ENCODE results near the gene CIAPIN1.

Gene CIAPIN1

GRCh38 chr16:57396786-57397185, 50.4 kb downstream of the CIAPIN1 start:
- peaks cover 0 to 4% of the 10 kb centered on the region in 2 donors for H3K4me1 ChIP-seq (ENCODE audit: control insufficient read depth in 1 of 2, insufficient read depth in 2 of 2, low read length in 2 of 2)
- no peaks in the 10 kb centered on the region for H3K27me3 ChIP-seq (ENCODE audit: low read depth, low read length)
- H3K27ac ChIP-seq (ENCODE audit: low read length): no peak overlapping the region
- H3K4me3 ChIP-seq (ENCODE audit: low read depth in 1 of 2, low read length in 2 of 2): no peak overlapping the region
- H3K36me3 ChIP-seq (ENCODE audit: control insufficient read depth in 1 of 2, insufficient read depth in 2 of 2, low read length in 2 of 2): no peaks in the 10 kb centered on the region
- no peaks in the 10 kb centered on the region for H3K9me3 ChIP-seq (ENCODE audit: control insufficient read depth in 1 of 2, low read length in 2 of 2)

- no peaks in the 10 kb centered on the region for H3K27me3 ChIP-seq (ENCODE audit: low read depth, low read length)
- H3K27ac ChIP-seq (ENCODE audit: low read length): no peak overlapping the region
- H3K36me3 ChIP-seq (ENCODE audit: control insufficient read depth in 1 of 2, insufficient read depth in 2 of 2, low read length in 2 of 2): no peaks in the 10 kb centered on the region
- no peaks in the 10 kb centered on the region for H3K9me3 ChIP-seq (ENCODE audit: control insufficient read depth in 1 of 2, low read length in 2 of 2)
- H3K4me1 ChIP-seq (ENCODE audit: control insufficient read depth in 1 of 2, insufficient read depth in 2 of 2, low read length in 2 of 2): peaks cover 3 to 15% of the 10 kb centered on the region in 2 donors
- no peak overlapping the region for H3K4me3 ChIP-seq (ENCODE audit: low read depth in 1 of 2, low read length in 2 of 2)
These were observed 52.2 kb downstream of the CIAPIN1 start for GRCh38 chr16:57395026-57395425.

GRCh38 chr16:57394444-57394843, 52.7 kb downstream of the CIAPIN1 start:
- no peaks in the 10 kb centered on the region for H3K36me3 ChIP-seq (ENCODE audit: control insufficient read depth in 1 of 2, insufficient read depth in 2 of 2, low read length in 2 of 2)
- H3K27ac ChIP-seq (ENCODE audit: low read length): no peak overlapping the region

GRCh38 chr16:57392694-57393093, 54.5 kb downstream of the CIAPIN1 start:
- Histone ChIP-seq H3K4me1 (ENCODE audit: control insufficient read depth in 1 of 2, insufficient read depth in 2 of 2, low read length in 2 of 2) (peaks cover 3 to 15% of the 10 kb centered on the region in 2 donors), H3K4me3 (ENCODE audit: low read depth in 1 of 2, low read length in 2 of 2) (no peak overlapping the region), H3K9me3 (ENCODE audit: control insufficient read depth in 1 of 2, low read length in 2 of 2) (no peaks in the 10 kb centered on the region), H3K36me3 (ENCODE audit: control insufficient read depth in 1 of 2, insufficient read depth in 2 of 2, low read length in 2 of 2) (no peaks in the 10 kb centered on the region), H3K27me3 (ENCODE audit: low read depth, low read length) (no peaks in the 10 kb centered on the region), H3K27ac (ENCODE audit: low read length) (no peak overlapping the region)

More at GRCh38 chr16:57394444-57394843, 52.7 kb downstream of the CIAPIN1 start:
- Histone ChIP-seq H3K27me3 (ENCODE audit: low read depth, low read length) (no peaks in the 10 kb centered on the region), H3K4me3 (ENCODE audit: low read depth in 1 of 2, low read length in 2 of 2) (no peak overlapping the region), H3K4me1 (ENCODE audit: control insufficient read depth in 1 of 2, insufficient read depth in 2 of 2, low read length in 2 of 2) (peaks cover 3 to 15% of the 10 kb centered on the region in 2 donors), H3K9me3 (ENCODE audit: control insufficient read depth in 1 of 2, low read length in 2 of 2) (no peaks in the 10 kb centered on the region)

- H3K36me3 ChIP-seq (ENCODE audit: control insufficient read depth in 1 of 2, insufficient read depth in 2 of 2, low read length in 2 of 2): no peaks in the 10 kb centered on the region
- no peaks in the 10 kb centered on the region for H3K9me3 ChIP-seq (ENCODE audit: control insufficient read depth in 1 of 2, low read length in 2 of 2)
- H3K27ac ChIP-seq (ENCODE audit: low read length): no peak overlapping the region
- no peaks in the 10 kb centered on the region for H3K27me3 ChIP-seq (ENCODE audit: low read depth, low read length)
- H3K4me3 ChIP-seq (ENCODE audit: low read depth in 1 of 2, low read length in 2 of 2): no peak overlapping the region
- peaks cover 3 to 15% of the 10 kb centered on the region in 2 donors for H3K4me1 ChIP-seq (ENCODE audit: control insufficient read depth in 1 of 2, insufficient read depth in 2 of 2, low read length in 2 of 2)
These were observed 55.5 kb downstream of the CIAPIN1 start for GRCh38 chr16:57391708-57392107.

- H3K9me3 ChIP-seq (ENCODE audit: control insufficient read depth in 1 of 2, low read length in 2 of 2): no peaks in the 10 kb centered on the region
- H3K27ac ChIP-seq (ENCODE audit: low read length): no peak overlapping the region
- peaks cover 3 to 18% of the 10 kb centered on the region in 2 donors for H3K4me1 ChIP-seq (ENCODE audit: control insufficient read depth in 1 of 2, insufficient read depth in 2 of 2, low read length in 2 of 2)
- H3K4me3 ChIP-seq (ENCODE audit: low read depth in 1 of 2, low read length in 2 of 2): no peak overlapping the region
- no peaks in the 10 kb centered on the region for H3K27me3 ChIP-seq (ENCODE audit: low read depth, low read length)
- H3K36me3 ChIP-seq (ENCODE audit: control insufficient read depth in 1 of 2, insufficient read depth in 2 of 2, low read length in 2 of 2): no peaks in the 10 kb centered on the region
These were observed 55.9 kb downstream of the CIAPIN1 start for GRCh38 chr16:57391300-57391699.

GRCh38 chr16:57390636-57391295, 56.4 kb downstream of the CIAPIN1 start:
- Histone ChIP-seq H3K27ac (ENCODE audit: low read length) (no peak overlapping the region), H3K9me3 (ENCODE audit: control insufficient read depth in 1 of 2, low read length in 2 of 2) (no peaks in the 10 kb centered on the region), H3K36me3 (ENCODE audit: control insufficient read depth in 1 of 2, insufficient read depth in 2 of 2, low read length in 2 of 2) (no peaks in the 10 kb centered on the region), H3K4me3 (ENCODE audit: low read depth in 1 of 2, low read length in 2 of 2) (no peak overlapping the region), H3K4me1 (ENCODE audit: control insufficient read depth in 1 of 2, insufficient read depth in 2 of 2, low read length in 2 of 2) (peaks cover 3 to 19% of the 10 kb centered on the region in 2 donors), H3K27me3 (ENCODE audit: low read depth, low read length) (no peaks in the 10 kb centered on the region)

GRCh38 chr16:57389087-57389468, 58.1 kb downstream of the CIAPIN1 start:
- Histone ChIP-seq H3K27ac (ENCODE audit: low read length) (no peak overlapping the region), H3K4me1 (ENCODE audit: control insufficient read depth in 1 of 2, insufficient read depth in 2 of 2, low read length in 2 of 2) (peaks cover 3 to 20% of the 10 kb centered on the region in 2 donors), H3K4me3 (ENCODE audit: low read depth in 1 of 2, low read length in 2 of 2) (no peak overlapping the region), H3K9me3 (ENCODE audit: control insufficient read depth in 1 of 2, low read length in 2 of 2) (no peaks in the 10 kb centered on the region), H3K27me3 (ENCODE audit: low read depth, low read length) (no peaks in the 10 kb centered on the region), H3K36me3 (ENCODE audit: control insufficient read depth in 1 of 2, insufficient read depth in 2 of 2, low read length in 2 of 2) (no peaks in the 10 kb centered on the region)

DNA sequence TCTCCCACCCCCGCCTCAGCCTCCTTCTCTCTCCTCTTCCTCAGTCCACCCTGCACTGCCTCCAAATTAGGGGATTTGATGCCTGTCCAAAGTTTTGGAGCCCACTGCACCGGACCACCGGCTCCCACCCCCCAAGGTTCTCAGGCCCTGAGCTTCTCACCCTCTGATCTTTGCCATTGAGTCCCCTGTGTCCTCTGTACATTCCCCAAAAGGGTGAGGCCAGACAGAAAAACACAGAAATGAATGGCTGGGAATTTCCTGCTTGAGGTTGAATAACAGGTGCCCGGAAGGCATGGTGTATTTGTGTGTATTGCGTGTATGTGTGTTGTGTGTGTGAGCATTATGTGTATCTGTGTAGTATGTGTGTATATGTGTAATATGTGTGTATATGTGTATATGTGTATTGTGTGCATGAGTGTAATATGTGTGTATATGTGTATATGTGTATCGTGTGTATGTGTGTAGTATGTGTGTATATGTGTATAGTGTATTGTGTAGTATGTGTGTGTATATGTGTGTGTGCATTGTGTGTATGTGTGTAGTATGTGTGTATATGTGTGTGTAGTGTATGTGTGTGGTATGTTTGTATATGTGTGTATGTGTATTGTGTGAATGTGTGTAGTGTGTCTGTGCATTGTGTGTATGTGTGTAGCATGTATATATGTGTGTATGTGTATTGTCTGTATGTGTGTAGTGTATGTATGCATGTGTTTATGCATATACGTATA, 58.7 kb downstream of the CIAPIN1 start:
- no peaks in the 10 kb centered on the region for H3K27me3 ChIP-seq (ENCODE audit: low read depth, low read length)
- peaks cover 7 to 26% of the 10 kb centered on the region in 2 donors for H3K4me1 ChIP-seq (ENCODE audit: control insufficient read depth in 1 of 2, insufficient read depth in 2 of 2, low read length in 2 of 2)
- H3K36me3 ChIP-seq (ENCODE audit: control insufficient read depth in 1 of 2, insufficient read depth in 2 of 2, low read length in 2 of 2): no peaks in the 10 kb centered on the region
- H3K27ac ChIP-seq (ENCODE audit: low read length): no peak overlapping the region
- no peaks in the 10 kb centered on the region for H3K9me3 ChIP-seq (ENCODE audit: control insufficient read depth in 1 of 2, low read length in 2 of 2)
- no peak overlapping the region for H3K4me3 ChIP-seq (ENCODE audit: low read depth in 1 of 2, low read length in 2 of 2)

DNA sequence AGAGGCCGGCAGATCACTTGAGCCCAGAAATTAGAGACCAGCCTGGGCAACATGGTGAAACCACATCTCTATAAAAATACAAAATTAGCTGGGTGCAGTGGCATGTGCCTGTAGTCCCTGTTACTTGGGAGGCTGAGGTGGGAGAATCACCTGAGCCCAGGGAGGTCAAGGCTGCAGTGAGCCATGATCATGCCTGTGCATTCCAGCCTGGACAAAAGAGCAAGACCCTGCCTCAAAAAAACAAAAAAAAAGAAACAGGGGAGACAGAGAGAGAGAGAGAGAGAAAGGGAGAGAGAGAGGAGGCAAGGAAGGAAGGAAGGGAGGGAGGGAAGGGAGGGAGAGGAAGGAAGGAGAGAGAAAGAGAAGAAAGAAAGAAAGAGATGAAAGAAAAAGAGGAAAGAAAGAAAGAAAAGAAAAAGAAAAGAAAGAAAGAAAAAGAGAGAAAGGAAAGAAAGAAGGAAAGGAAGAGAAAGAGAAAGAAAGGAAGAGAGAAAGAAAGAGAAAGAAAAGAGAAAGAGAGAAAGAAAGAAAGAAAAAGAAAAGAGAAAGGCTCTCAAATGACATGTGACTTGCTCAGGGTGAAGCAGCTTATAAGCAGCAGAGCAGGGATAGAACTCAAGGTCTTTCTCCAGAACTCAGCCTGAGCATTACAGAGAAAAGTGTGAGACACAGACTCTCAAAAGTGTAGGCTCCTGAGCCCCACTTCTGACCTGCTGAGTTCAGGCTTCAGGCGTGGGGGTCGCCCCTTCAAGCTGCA, 59.4 kb downstream of the CIAPIN1 start:
- no peak overlapping the region for H3K27ac ChIP-seq (ENCODE audit: low read length)
- no peak overlapping the region for H3K4me3 ChIP-seq (ENCODE audit: low read depth in 1 of 2, low read length in 2 of 2)

DNA sequence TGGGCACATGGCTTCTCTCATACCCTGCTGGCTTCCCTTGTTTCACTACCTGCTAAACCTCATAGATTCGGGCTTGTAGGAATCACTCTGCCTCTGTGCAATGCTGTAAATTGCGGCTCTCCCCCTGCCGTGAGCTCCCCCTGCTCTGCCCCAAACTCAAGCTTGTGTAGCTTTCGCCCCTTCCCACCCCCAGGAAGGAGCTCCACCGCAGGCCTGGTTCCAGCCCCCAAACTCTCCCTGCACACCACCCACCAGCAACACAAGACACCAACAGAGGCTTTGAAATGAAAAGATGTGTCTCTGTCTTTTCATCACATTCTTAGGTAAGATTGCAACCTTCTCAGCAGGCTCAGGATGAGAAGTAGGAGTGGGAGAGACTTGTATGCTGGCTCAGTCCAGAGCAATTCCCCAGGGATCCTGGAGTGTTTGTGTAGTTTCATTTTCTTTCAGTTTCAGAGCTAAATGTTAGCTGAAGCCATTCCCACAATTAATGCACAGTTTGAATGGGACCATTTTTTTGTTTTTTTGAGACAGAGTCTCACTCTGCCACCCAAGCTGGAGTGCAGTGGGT, 60.7 kb downstream of the CIAPIN1 start:
- no peaks in the 10 kb centered on the region for H3K36me3 ChIP-seq (ENCODE audit: control insufficient read depth in 1 of 2, insufficient read depth in 2 of 2, low read length in 2 of 2)
- H3K27me3 ChIP-seq (ENCODE audit: low read depth, low read length): no peaks in the 10 kb centered on the region
- no peak overlapping the region for H3K4me3 ChIP-seq (ENCODE audit: low read depth in 1 of 2, low read length in 2 of 2)
- H3K27ac ChIP-seq (ENCODE audit: low read length): no peak overlapping the region
- peaks cover 9 to 27% of the 10 kb centered on the region in 2 donors for H3K4me1 ChIP-seq (ENCODE audit: control insufficient read depth in 1 of 2, insufficient read depth in 2 of 2, low read length in 2 of 2)
- H3K9me3 ChIP-seq (ENCODE audit: control insufficient read depth in 1 of 2, low read length in 2 of 2): no peaks in the 10 kb centered on the region

More for the DNA sequence above, 59.4 kb downstream of the CIAPIN1 start:
- Histone ChIP-seq H3K9me3 (ENCODE audit: control insufficient read depth in 1 of 2, low read length in 2 of 2) (no peaks in the 10 kb centered on the region), H3K27me3 (ENCODE audit: low read depth, low read length) (no peaks in the 10 kb centered on the region), H3K36me3 (ENCODE audit: control insufficient read depth in 1 of 2, insufficient read depth in 2 of 2, low read length in 2 of 2) (no peaks in the 10 kb centered on the region), H3K4me1 (ENCODE audit: control insufficient read depth in 1 of 2, insufficient read depth in 2 of 2, low read length in 2 of 2) (peaks cover 9 to 27% of the 10 kb centered on the region in 2 donors)
